Stimulated activated CD4-positive, alpha-beta T cell treated with anti-CD3 and anti-CD28 coated beads, Interleukin-4, amount 100 ng/mL, for 24 hours (primary cell): ENCODE measurements around the gene MALRD1.

Experiments
- DNase-seq: peaks from one replicate; pipeline ENCODE4 v3.0.0-alpha.2; 2020

MALRD1 gene

DNA sequence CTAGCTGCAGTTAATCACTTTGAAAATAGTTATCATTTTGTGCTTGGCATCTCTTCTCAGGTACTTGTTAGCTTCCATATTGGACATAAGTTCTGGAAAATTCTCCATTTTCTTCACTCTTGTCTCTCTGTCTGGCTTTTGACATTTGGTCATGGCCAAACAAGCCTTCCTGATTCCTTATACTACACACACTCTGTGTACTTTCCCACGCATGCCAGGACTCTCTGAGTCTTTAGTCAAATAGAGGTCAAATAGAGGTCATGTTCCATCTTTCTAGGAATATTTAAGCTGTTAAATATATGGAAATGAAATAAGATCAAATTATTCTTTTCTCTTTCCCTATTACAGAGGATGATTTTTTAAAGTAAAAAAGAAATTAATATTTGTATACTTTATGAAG lies 532.1 kb downstream of the MALRD1 start:
- DNase-seq, result no peak

DNA sequence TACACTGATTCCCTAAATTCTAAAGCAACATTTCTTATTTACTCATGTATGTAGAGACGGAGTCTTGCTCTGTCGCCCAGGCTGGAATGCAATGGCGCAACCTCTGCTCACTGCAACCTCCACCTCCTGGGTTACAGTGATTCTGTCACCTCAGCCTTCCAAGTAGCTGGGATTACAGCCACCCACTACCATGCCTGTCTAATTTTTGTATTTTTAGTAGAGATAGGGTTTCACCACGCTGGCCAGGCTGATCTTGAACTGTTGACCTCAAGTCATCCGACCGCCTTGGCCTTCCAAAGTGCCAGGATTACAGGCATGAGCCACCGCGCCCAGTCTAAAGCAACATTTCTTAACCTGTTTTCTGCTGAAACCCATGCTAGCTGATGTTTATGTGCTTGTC lies 540.0 kb downstream of the MALRD1 start:
- DNase-seq, result no peak

DNA sequence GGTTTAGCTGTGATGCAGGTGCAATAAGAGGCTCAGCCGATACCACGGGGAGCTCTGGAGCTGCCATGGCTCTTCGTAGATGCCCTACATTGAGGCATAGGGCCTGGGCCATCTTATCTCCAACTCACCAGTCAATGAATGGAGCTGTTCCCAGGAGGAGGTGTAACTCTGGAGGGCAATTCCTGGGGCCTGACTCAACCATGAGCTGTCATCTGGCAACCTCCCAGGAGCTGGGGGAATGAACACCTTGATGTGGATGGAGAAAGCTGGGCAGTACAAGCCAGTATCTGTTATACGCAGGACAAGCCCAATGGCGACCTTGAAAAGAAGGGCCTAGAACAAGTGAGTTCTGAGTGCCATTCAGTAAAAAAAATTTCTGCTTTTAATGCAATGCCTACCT lies 543.7 kb downstream of the MALRD1 start:
- no peak for DNase-seq

DNA sequence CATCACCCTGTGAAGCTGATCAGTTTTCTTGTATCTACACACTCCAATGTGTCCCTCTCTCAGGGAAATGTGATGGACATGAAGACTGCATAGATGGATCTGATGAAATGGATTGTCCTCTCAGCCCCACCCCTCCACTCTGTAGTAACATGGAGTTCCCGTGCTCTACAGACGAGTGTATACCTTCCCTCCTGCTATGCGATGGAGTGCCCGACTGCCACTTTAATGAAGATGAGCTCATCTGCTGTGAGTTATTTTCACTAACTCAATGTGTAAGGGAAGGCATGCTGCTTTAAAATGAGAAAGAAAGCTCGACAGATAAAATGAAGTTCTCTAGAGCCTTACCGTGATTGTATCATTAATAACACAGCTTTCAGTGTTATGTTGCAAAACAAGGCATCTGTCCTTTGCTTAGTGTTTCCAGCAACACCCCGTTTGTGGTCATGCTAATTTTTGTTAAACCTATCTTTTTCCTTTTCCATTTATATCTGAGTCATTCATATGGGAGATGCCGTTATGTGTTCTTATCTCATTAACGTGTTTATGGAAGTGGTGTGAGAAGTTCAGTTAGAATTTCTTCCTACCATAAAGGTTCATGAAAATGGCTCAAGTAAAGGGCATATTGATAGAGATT lies 546.7 kb downstream of the MALRD1 start:
- no peak for DNase-seq

DNA sequence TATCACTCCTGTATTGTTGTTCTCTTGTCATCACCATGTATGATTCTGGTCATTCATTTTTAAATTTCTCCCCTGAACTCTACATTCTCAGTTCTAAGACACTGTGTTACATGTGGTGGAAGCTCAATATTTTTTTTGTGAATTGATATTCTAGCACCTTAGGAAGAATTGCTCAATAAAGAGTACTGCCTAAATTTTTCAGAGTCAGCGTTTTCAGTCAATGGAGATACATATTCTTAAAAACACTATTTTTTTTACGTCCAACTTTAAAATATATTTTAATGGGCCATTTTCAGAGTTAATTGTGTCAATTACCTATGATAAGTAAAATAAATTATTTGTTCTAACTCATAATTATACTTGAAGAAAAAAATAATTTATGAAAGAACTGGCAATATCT lies 557.2 kb downstream of the MALRD1 start:
- DNase-seq, result no peak

DNA sequence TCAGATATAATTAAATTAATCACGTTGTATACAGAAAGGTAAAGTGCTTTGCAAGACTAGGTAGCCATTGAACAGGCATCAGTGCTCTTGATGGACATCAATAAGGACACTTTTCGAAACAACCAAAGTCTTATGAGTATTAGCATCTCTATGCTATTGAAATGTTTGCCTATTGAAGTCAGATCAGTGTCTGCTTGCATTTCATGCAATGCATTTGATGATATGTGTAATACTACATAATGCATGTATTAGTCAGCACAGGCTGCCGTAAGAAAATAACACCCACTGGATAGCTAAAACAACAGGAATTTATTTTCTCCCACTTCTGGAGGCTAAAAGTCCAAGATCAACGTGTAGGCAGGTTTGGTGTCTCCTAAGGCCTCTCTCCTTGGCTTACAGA lies 558.4 kb downstream of the MALRD1 start:
- no peak for DNase-seq

DNA sequence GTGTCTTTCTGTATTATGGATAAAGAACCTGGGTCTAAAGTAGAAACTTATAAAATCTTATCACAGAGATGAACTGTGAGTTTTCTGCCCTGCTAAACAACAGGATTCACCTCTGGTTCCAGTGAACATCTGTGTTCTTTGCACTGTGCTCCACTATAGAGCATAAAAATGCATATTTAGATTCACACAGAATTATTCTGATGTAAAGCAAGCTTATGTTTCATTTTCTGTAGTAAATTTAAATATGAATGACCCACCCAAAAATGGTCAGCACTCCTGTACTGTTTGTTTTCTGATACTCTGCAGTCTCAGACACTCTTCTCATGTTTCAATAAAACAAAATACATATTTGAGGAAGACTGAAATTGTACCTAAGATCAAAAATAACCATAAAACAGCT lies 563.2 kb downstream of the MALRD1 start:
- DNase-seq, result no peak

DNA sequence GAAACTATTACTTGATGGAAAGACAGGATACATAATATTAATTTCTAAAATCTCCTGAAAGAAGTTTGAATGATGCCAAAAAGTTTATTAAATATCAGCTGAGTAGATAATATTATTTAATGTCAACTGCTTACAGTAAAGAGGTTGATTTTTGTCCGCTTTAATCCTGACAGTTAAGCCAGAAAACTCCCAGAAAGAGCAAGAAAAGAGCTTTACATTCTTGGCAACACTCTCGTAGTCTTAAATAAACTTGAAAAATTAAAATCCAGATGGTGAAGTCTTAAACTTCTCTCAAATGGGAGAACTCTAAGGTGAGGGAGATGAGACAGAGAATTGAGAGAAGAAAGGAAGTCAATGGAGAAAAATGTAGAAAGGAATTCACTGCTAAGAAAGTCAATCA lies 568.4 kb downstream of the MALRD1 start:
- DNase-seq, result no peak

DNA sequence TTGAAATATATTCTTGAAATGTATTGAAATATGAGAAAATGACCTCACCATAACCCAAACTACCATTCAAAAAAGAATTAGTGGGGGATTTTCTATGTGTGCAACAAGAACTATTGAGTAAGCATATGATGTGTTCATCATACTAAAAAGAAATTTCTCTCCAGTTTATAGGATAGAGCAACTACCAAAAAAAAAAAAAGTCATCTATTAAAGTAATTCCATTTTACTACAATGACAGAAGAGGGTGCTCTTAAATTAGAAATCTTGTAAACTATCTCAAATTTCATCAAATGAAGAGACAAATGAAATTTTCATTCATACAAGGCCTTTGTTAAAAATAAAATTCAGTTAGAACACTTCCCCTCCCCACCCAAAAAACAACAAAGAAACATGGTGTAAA lies 572.2 kb downstream of the MALRD1 start:
- DNase-seq, result no peak

DNA sequence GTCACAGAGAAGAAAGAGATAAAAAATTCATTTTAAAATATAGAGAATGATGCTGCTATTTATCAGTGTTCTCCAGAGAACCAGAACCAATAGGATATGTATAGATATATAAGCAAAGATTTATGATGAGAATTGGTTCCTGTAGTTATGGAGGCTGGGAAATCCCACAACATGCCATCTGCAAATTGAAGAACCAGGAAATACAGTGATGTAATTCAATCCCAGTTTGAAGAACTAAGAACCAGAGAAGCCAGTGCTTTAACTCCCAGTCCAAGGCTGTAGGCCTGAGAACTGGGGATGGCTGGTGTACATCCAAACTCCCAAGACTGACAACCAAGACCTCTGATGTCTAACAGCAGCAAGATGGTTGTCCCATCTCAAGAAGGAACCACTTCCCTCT lies 574.7 kb downstream of the MALRD1 start:
- no peak for DNase-seq

DNA sequence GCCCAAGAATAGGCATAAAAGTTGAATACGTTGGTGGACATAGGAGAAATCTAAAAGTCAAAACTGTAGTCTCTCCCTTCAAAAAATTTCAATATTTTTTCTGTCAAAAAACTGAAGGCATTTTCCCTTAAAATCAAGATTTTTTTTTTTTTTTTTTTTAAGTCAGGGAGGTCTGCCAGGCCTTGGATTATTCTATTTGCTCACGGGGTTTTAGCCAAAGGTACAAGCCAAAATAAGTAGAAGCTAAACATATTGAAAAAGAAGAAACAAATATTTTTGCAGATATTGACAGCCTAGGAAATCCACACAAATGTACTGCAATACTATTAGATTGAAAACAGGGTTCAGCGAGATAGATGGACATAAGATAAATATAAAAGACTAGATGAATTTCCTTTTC lies 577.6 kb downstream of the MALRD1 start:
- DNase-seq, result no peak

DNA sequence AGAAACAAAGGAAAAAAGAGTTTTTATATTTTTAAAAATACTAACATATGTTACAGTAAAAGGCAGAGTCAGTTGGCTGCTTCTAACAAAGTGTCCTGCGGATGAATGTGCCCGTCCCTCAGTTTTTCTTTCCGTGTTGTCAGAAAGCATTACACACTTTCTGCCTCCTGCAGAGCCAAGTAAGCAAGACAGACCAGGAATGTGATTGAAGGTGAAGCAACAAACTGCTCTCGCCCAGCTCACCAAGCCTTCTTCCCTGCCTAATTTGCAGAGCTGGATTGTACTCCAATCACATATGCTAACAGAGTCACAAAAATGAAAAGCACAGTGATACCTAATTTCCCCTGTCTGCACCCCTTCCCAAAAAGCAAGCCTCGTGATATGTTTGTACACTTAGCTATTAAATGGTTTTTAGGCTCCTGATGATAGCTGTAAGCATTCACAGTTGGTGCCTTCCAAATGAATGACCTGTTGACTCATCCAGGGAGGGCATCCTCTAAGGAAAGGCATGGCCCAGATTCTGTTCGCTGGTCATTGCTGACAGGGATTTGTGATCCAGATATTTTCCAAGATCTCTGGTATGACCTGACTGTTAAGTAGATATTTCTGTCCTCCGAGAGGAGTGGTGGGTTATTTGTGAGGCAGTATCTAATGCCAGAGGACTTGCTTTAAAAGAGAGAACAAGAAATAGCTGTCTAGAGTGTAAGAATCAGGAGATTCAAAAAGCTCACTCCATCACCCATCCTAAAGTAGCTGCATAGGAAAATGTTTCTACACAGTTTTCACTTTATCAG lies 580.4 kb downstream of the MALRD1 start:
- no peak for DNase-seq

DNA sequence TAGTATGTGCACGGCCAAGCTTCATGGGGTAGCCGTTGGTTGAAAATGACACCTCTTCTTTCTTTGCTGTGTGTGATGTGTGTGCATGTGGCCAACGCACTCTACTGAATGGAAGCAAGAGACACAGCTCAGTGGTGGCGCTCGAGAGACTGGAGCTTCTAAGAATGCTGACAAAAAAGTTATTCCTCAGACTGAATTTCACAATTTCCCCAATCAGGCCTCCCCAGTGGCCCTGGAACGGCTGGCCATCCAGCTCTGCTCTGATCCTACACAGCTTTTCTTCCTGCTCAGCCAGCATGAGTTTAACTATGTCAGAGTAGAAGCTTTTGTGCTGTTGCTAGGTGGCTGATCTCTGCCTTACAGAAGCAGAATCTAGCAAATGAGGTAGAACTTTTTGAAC lies 581.0 kb downstream of the MALRD1 start:
- no peak for DNase-seq

DNA sequence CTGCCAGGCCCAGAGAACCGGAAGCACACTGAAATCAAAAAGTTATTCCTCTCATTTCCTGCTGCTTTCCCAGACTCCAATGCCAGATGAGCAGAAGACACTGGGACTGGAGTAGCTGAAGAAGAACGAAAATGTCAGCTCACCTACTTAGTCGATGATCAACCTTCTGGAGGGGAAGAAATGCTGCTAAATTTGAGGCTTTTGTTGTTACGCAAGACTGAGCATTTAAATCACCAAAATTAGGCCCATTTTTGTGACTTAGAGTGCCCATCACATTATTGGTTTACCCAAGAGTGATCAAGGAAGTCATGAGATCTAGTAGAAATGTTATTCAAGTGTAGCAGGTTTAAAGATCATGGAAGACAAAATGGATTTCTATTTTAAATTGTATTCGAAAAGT lies 585.6 kb downstream of the MALRD1 start:
- no peak for DNase-seq

DNA sequence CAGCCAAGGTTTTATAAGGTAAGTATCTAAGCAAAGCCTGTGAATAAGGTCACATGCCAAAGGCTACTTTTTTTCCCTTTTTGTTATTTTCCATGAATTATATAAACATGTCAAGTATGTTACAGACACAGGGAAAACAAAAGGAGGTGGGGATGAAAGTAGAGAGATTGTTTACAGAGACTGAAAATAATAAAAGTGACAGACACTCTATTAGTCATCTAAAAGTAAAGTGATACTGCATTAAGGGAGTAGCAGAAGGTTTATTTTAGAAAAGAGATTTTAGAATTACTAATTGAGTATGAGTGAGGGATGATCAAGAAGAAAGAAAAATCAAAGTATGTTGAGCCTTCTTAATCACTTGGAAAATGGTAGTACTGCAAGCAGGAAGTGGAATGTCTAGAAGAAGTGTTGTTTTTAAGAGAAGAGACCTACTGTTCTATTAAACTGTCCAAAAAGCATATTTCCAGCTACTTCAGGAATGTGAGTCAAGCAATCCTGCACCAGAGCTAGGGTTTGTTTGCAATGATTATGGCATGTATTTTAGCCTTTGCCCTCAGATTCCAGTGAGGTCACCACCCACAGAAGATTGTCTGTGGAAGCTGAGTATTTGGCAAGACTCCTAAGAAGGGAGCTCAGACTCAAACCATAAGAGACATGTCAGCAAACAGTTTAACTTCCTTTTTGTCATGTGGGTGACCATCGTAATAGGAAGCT lies 589.7 kb downstream of the MALRD1 start:
- no peak for DNase-seq

DNA sequence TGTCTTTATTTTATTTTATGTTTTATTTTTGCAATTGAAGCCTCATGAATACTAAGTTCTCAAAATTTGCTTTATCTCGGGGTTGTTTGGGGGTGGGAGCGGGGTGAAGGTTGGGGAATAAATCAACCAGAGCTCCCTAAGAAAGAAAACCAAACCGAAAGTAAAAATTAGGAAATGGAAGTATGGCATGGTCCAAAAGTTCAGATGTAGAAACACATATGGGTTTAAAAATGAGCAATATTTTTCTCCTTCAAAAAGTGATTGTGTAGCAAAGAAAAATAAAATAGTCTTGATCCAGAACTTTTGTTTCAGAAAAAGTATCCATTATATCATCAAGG lies 590.3 kb downstream of the MALRD1 start:
- no peak for DNase-seq

DNA sequence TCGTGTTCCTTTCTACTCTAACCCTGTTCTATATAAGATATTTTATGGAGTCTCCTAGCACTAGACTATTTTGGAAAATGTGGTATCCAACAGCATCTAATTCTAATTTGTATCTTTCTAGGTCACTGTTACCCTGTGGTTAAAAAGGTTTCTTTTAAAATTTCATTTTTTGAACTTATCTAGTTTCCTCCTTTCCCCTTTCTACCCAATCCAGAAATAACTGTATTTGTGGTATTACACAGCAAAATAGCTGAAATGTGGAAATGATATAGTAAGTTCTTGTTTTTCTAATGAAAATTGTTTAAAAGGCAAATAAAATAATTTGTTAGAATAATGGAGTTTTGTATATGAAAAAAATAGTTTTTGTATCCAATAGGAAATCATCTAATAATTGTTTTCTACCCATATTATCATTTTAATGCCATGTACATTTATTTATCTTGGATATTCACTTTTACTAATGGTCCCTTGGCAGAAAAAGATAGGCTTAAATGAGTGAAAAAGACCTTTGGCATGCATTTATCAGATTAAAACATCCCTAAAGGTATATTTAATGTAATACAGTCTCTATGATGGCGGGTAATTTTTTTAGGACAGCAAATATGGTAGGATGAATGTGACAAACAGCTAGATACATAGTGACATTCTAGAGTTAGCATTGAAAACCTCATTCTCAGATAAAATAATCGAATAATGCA lies 592.1 kb downstream of the MALRD1 start:
- no peak for DNase-seq

DNA sequence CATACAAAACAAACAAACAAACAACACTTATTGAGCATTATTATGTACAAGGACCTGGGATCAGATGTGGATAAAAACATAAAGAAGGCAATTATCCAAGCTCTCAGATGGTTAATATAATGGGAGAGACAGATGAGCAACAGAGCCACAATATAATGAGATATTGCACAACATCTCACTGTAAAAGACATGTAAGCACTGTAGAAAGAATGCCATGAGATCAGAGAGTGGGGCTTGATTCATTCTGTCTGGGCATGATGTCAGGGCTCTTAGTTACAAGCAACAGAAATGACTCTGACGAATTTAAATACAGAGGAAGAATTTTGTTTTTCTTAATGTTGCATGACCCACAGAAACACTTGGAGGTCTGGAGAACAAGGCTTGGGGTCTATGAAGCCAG lies 602.9 kb downstream of the MALRD1 start:
- DNase-seq, result no peak

DNA sequence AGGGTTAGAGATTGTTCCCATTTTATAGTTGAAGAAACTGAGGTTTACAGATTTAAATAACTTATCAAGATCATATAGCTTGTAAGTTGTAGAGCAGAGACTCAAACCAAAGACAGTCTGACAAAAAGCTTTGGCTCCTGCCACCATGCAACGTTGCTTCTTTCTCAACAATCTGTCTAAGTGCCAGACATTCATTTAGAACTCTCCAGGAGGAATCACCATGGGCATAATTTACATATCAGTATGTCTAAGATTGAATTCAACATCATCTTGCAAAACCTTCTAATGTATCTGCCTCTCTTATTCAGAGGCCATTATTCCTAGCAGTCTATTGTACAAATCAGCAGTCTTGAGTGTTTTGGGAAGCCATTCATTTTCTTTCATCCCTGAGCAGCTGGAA lies 604.1 kb downstream of the MALRD1 start:
- DNase-seq, result no peak

DNA sequence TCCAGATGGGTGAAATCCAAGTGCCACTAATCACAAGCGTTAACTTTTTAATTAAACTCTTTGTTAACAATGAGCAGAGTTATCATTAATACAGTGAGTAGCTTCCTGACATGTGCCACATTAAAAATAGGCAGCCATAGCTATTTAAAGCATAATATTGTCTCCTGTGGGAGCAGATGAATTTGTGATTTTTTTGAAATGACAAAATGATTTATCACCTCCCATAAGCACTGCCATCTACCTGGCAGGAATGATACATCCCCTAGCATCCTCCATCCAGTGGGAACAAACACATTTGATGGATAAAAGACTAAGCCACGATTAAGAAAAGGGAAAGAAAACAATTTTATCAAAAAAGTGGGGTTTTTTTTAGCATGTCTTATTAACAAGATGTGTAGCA lies 605.3 kb downstream of the MALRD1 start:
- DNase-seq, result no peak

DNA sequence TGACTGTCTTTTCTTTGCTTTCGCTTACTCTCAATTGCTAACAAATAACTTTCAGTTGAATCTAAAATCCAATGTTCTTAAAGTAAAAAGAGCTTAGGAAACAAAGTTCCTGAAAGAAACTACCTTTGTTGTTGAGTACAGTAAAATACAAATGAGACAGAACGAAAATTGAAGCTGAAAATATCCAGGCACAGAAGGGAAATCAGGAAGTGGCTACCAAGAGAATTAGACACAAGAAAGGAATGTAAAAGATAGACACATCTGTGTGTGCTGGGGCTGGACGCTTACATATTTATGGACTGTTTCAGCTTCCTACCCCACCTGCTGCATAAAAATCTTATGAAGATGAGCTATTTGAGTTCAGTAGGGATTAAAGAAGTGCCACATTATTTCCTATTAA lies 606.0 kb downstream of the MALRD1 start:
- DNase-seq, result no peak

DNA sequence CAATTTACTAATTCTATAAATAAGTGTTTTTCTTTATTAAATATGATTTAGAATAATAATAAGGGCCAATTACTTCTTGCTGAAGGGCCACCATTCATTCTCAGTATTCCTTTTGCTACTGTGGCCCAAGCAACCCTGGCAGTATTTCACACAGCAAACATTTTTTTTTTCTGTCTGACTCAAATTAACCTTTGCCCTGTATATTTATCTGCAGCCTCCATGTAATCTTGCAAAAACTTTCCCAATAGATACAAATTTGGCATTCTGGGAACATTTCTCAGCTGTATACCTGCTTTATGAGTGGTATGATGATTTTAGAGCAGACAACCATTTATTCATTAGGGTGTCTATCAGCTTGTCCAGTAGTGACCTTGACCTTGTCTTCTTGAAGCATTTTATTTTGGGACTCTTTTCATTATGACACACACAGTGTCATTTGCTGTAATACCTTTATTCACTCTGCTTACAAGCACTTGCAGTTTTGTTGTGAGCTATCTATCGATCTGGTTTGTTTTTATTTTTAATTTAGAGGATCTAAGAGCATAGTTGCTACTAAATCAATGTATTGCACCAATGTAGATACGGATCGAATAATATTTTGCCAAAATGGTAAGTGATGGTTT lies 607.9 kb downstream of the MALRD1 start:
- DNase-seq, result no peak

DNA sequence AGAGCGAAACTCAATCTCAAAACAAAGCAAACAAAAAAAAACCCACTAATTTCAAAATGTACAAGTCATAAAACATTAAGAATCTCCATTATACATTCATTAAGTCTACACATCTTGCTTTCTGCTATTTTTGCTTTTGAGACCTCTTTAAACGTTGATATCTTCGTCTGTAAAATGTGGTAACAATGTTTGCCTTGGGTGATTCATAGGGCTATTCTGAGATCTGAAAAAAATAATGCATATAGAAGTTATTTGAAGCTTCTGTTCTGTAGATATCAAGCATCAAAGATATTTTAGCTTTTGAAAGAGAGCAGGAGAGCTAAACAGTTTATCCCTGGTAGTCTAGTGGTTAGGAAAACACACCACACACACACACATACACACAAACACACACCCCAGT lies 609.5 kb downstream of the MALRD1 start:
- DNase-seq, result no peak
